Fibroblast of gingiva (primary cell): ENCODE measurements around the gene ERBB4.
"Not testable (repeated sequence)": the region's sequence is repeated elsewhere in the genome, so short reads cannot be mapped to it uniquely, and the experiment has no call there.

Source experiments
- DNase-seq: peaks from one replicate; pipeline ENCODE4 v3.0.0-alpha.2; 2011; ENCODE audit warnings: low read depth

Gene ERBB4

GRCh38 chr2:211723398-211723797 is 815.2 kb downstream of the ERBB4 start:
- no peak for DNase-seq

GRCh38 chr2:211722928-211723327 is 815.7 kb downstream of the ERBB4 start:
- DNase-seq: no peak

- DNase-seq: not testable (repeated sequence)
Observed at GRCh38 chr2:211721874-211722273, 816.7 kb downstream of the ERBB4 start.

GRCh38 chr2:211709389-211709788 is 829.2 kb downstream of the ERBB4 start:
- no peak for DNase-seq

GRCh38 chr2:211692689-211693088 is 845.9 kb downstream of the ERBB4 start:
- DNase-seq: no peak

- no peak for DNase-seq
Observed at GRCh38 chr2:211690736-211691135, 847.9 kb downstream of the ERBB4 start.

GRCh38 chr2:211688196-211688595 is 850.4 kb downstream of the ERBB4 start:
- no peak for DNase-seq

- no peak for DNase-seq
Observed at GRCh38 chr2:211674715-211675114, 863.9 kb downstream of the ERBB4 start.

GRCh38 chr2:211673133-211673905 is 865.3 kb downstream of the ERBB4 start:
- DNase-seq: no peak

GRCh38 chr2:211671977-211672376 is 866.6 kb downstream of the ERBB4 start:
- no peak for DNase-seq

GRCh38 chr2:211665299-211665698 is 873.3 kb downstream of the ERBB4 start:
- DNase-seq: no peak

GRCh38 chr2:211664321-211664720 is 874.3 kb downstream of the ERBB4 start:
- DNase-seq: no peak

GRCh38 chr2:211654211-211654780 is 884.3 kb downstream of the ERBB4 start:
- DNase-seq: no peak

- no peak for DNase-seq
Observed at GRCh38 chr2:211652327-211652726, 886.3 kb downstream of the ERBB4 start.

- no peak for DNase-seq
Observed at GRCh38 chr2:211649331-211649730, 889.3 kb downstream of the ERBB4 start.

GRCh38 chr2:211631503-211631902 is 907.1 kb downstream of the ERBB4 start:
- DNase-seq: no peak

- DNase-seq: no peak
Observed at GRCh38 chr2:211623096-211623495, 915.5 kb downstream of the ERBB4 start.

GRCh38 chr2:211620986-211621385 is 917.6 kb downstream of the ERBB4 start:
- DNase-seq: no peak

- DNase-seq: no peak
Observed at GRCh38 chr2:211617803-211618202, 920.8 kb downstream of the ERBB4 start.

GRCh38 chr2:211611621-211612020 is 927.0 kb downstream of the ERBB4 start:
- DNase-seq: no peak

GRCh38 chr2:211611061-211611518 is 927.5 kb downstream of the ERBB4 start:
- DNase-seq: no peak

GRCh38 chr2:211609127-211609526 is 929.5 kb downstream of the ERBB4 start:
- DNase-seq: no peak

- DNase-seq: no peak
Observed at GRCh38 chr2:211599146-211599545, 939.5 kb downstream of the ERBB4 start.

GRCh38 chr2:211598238-211598637 is 940.4 kb downstream of the ERBB4 start:
- DNase-seq: peak; percentile 15
